ACC112 (cell line): ENCODE data around the gene SMG6.

Experiments
- H2AFZ ChIP-seq: fragments of 200-600 bp; sonication (generic); one replicate; pipeline ENCODE4 v1.6.0; 2017; ENCODE audit warnings: antibody characterized with exemption, low read length; ENCODE audit not compliant: unreplicated experiment
- H3K27ac ChIP-seq: fragments of 200-600 bp; sonication (generic); 2 replicates; pipeline ENCODE4 v1.5.1; 2014; ENCODE audit warnings: low read depth, mild to moderate bottlenecking, antibody characterized with exemption, low read length, moderate library complexity
- H3K27me3 ChIP-seq: fragments of 200-600 bp; sonication (generic); 2 replicates; pipeline ENCODE4 v1.6.1; 2014; ENCODE audit warnings: mild to moderate bottlenecking, antibody characterized with exemption, low read length, moderate library complexity, mixed read lengths; ENCODE audit not compliant: insufficient read depth
- H3K36me3 ChIP-seq: fragments of 200-600 bp; sonication (generic); 2 replicates; pipeline ENCODE4 v1.6.1; 2016; ENCODE audit warnings: mild to moderate bottlenecking, antibody characterized with exemption, low read length, moderate library complexity, mixed read lengths; ENCODE audit not compliant: insufficient read depth
- H3K4me1 ChIP-seq: fragments of 200-600 bp; sonication (generic); one replicate; pipeline ENCODE4 v1.6.1; 2016; ENCODE audit warnings: low read length, mixed read lengths; ENCODE audit not compliant: insufficient read depth, unreplicated experiment, control insufficient read depth
- H3K4me3 ChIP-seq: fragments of 200-600 bp; sonication (generic); 2 replicates; pipeline ENCODE4 v1.5.1; 2014; ENCODE audit warnings: mild to moderate bottlenecking, low read depth, low read length
- H3K79me2 ChIP-seq: fragments of 200-600 bp; sonication (generic); one replicate; pipeline ENCODE4 v1.6.0; 2016; ENCODE audit warnings: low read length; ENCODE audit not compliant: control insufficient read depth, unreplicated experiment, insufficient read depth

SMG6 gene

DNA sequence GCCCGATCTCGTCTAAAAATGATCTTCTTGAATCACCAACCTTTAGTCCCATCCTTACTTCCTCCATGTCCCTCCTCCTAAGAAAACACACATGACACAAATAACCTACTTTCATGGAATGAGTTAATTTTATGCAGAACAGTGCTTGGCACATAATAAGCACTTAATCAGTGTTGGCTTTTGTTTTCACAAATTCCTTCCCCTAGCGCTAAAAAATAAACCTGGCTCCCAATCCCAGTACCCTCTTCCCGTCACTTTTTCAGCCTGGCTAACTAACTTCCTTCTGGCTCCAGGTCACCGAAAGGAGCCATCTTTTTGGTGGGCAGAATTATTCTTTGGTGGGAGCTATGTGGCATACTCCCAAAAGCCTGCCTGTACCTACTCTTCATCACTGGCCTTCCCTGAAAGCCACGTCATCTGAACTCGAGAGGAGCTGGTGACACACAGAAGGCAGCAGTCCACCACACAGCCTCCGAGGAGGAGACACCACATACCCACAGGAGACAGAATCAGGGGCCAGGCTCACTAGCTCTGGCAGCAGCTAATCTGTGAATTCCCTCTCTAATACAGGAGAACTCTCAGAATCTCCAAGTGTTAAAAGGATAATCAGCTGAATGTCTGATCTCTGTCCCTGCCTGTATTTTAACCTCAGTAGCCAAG, 114.5 kb downstream of the SMG6 start:
- Histone ChIP-seq H3K4me1 (peaks cover 32% of the 10 kb centered on the region), H3K79me2 (no peaks in the 10 kb centered on the region), H2AFZ (no peak overlapping the region), H3K4me3 (no peak overlapping the region), H3K27ac (no peak overlapping the region), H3K27me3 (no peaks in the 10 kb centered on the region), H3K36me3 (peaks cover 20% of the 10 kb centered on the region; the same call in 1 of the 2 replicates)

DNA sequence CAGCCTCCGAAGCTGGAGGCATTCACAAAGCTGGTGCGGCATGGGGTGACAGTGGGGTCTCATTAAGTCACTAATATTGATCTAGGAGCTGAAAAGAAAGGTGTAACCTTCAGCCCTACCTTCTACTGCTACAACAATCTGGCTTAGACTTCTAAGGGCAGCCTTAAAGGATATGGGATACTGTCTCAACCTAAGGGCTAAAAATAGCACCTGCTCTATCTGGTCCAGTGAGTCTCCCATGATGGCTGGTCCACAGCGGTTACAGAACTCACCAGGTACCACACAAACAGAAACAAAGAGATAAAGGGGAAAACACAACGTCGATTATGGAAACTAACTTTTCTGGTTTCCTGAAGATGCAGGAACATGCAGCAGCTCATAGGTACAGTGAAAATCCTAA, 115.8 kb downstream of the SMG6 start:
- Histone ChIP-seq H3K4me3 (no peak overlapping the region), H3K27ac (no peak overlapping the region), H3K79me2 (no peaks in the 10 kb centered on the region), H3K27me3 (no peaks in the 10 kb centered on the region), H3K4me1 (peaks cover 21% of the 10 kb centered on the region), H3K36me3 (peaks cover 18% of the 10 kb centered on the region; the same call in 1 of the 2 replicates), H2AFZ (no peak overlapping the region)

DNA sequence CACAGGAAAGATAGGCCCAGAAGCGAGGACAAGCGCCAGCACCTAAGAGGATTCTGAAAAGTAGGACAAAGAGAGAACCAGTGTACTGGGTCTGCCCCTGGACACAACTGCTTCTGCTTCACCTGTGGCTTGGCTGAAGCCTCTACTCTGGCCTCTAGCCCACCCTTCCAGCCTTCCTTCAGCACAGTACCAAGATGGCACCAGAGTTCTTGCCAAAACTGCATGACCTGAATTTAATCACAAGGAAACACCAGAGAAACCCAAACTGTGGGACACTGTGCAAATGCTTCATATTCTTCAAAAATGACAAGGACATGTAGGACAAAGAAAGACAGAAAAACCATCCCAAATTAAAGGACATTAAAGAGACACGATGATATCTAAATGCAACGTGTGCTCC, 116.6 kb downstream of the SMG6 start:
- Histone ChIP-seq H3K4me1 (peaks cover 19% of the 10 kb centered on the region), H3K36me3 (peaks cover 18% of the 10 kb centered on the region; the same call in 1 of the 2 replicates), H3K27ac (no peak overlapping the region)

DNA sequence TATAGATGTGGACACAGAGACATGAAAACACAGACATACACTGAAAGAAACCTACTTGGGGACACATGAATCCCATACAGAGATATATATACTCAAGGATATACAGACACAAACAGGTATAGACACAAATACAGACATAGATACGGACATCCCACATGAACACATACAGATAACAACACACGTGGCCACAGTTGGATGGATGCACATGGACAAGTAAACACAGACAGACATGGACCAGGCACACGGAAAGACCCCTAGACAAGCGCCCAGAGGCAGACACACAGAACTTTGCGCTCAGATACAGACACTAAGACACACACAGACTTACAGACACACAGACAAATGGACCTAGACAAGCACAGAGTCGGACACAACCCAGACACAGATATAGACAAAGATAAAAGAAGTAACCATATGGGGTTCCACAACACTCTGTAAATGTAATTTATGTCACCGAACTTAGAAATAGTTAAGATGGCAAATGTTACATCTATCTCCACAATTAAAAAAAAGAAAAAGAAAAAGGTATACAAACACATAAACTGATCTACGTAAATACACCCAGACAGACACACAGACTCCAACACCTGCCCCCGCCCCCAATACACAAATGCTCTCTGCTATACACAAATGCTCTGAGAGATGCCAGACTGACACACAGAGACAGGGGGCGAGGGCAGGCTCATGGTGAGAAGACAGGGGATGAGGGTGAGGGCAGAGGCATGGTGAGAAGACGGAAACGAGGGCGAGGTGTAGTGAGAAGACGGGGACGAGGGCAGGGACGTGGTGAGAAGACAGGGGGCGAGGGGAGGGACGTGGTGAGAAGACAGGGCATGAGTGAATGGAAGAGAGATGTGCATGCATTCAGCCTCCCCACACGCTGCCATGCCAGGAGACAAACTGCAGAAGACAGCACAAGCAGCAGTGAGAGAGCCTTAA, 118.3 kb downstream of the SMG6 start:
- Histone ChIP-seq H3K27me3 (no peaks in the 10 kb centered on the region), H3K27ac (no peak overlapping the region), H3K4me3 (no peak overlapping the region), H3K79me2 (no peaks in the 10 kb centered on the region), H2AFZ (no peak overlapping the region), H3K36me3 (peaks cover 13% of the 10 kb centered on the region; the same call in 1 of the 2 replicates), H3K4me1 (peaks cover 31% of the 10 kb centered on the region)

More for the DNA sequence above, 116.6 kb downstream of the SMG6 start:
- Histone ChIP-seq H2AFZ (no peak overlapping the region), H3K27me3 (no peaks in the 10 kb centered on the region), H3K79me2 (no peaks in the 10 kb centered on the region), H3K4me3 (no peak overlapping the region)

DNA sequence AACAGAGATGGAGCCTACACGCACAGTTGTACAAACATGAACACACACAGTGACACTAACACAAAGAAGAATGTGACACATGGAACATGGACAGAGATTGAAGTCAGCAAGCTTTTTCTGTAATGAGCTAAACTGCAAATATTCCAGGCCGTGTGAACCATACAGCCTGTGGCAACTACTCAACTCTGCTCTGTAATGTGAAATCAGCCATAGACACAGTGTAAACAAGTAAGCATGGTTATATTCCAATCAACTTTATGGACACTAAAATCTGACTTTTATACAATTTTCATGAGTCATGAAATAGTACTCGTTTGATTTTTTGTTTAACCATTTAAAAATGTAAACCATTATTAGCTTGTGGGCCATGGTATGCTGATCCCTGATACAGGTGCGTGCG, 120.2 kb downstream of the SMG6 start:
- no peak overlapping the region for H2AFZ ChIP-seq
- H3K79me2 ChIP-seq, result no peaks in the 10 kb centered on the region
- no peak overlapping the region for H3K27ac ChIP-seq
- H3K36me3 ChIP-seq, result peaks cover 7% of the 10 kb centered on the region; the same call in 1 of the 2 replicates
- no peak overlapping the region for H3K4me3 ChIP-seq
- H3K27me3 ChIP-seq, result no peaks in the 10 kb centered on the region
- peaks cover 41% of the 10 kb centered on the region for H3K4me1 ChIP-seq

DNA sequence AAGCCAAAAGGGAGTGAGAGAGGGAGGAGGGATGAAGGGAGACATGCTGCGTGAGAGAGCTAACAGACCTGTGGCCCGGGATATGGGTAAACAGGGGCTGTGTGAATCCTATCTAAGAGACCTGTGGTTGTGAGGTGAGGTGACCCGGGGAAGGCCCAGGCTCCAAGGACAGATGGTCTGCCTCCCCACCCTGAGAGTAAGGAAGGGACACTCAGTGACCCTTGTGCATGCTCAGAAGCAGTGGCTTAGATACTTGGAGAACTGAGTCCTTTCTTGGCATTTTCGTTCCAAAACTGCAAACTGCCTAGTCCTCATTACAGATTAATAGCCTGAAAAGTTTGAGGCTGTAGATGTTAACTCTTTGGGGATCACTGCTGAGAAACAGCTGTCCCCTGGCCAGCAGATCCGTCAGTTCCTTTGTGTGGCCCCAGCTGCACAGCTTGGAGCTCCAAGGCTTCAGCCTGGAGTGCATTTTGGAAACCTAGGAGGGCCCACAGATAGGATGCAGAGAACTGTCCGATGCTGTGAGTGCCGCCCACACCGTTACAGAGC, 121.6 kb downstream of the SMG6 start:
- Histone ChIP-seq H3K27me3 (no peaks in the 10 kb centered on the region), H3K4me3 (no peak overlapping the region), H3K79me2 (no peaks in the 10 kb centered on the region), H3K36me3 (peaks cover 2% of the 10 kb centered on the region; the same call in 1 of the 2 replicates), H3K4me1 (peaks cover 55% of the 10 kb centered on the region), H3K27ac (peak overlapping the region; percentile 59), H2AFZ (no peak overlapping the region)

DNA sequence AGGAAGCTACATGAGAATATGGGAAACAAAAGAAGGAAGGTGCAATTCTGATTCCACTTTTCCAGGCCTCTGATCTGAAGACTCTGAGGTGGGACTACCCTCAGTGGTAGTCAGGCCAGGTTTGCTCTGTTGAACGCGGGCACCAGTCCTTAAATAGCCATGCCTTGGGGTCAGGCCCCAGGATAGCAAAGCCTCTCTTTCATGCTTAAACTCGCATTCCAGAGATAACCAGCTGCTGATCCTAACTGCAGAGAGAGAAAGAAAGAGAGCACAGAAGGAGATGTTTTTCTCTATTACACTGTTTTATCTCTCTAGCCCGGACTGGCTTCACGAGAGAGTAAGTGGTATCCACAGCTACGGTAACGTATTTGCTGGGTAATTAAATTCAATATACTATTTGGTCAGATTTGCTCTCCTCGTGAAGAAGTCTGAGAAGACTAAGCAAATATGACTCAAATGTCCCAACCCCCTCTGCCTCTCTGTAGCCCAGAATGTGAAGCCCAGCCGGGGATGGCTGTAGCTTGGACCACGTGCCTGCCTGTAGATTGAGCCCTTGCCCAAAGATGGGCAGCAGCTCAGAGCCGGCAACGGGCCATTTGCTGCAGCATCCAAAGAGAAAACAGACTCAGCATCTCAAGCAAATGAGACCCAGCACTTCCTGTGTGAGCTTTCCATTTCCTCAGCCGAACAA, 122.2 kb downstream of the SMG6 start:
- no peaks in the 10 kb centered on the region for H3K79me2 ChIP-seq
- no peaks in the 10 kb centered on the region for H3K27me3 ChIP-seq
- no peak overlapping the region; the same call in 1 of the 2 replicates for H3K4me3 ChIP-seq
- H3K36me3 ChIP-seq, result no peaks in the 10 kb centered on the region; the same call in 1 of the 2 replicates
- H2AFZ ChIP-seq, result no peak overlapping the region
- H3K4me1 ChIP-seq, result peaks cover 58% of the 10 kb centered on the region
- peak overlapping the region; percentile 59 for H3K27ac ChIP-seq

DNA sequence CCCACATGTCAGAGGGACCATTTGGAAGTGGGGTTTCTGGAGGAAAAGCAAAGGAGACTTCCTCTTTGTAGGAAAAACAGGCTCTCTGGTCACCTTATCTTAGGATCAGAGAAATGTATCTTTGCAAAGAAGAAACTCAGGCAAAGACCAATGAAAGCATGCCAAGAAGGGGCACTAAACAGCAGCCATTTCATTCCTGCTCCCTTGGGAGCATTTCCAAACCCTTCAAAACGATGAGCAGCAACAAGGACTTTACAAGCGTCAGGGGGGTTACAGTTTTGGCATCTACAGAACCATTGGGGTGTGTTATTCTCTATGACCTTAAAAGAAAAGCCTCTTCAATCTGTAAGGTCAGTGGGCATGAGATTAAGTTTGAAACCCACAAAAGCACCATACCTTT, 122.8 kb downstream of the SMG6 start:
- H3K27me3 ChIP-seq, result no peaks in the 10 kb centered on the region
- H3K4me3 ChIP-seq, result no peak overlapping the region
- H2AFZ ChIP-seq, result no peak overlapping the region
- H3K4me1 ChIP-seq, result peaks cover 63% of the 10 kb centered on the region
- no peaks in the 10 kb centered on the region for H3K79me2 ChIP-seq
- H3K27ac ChIP-seq, result peak overlapping the region; percentile 59
- no peaks in the 10 kb centered on the region; the same call in 1 of the 2 replicates for H3K36me3 ChIP-seq

DNA sequence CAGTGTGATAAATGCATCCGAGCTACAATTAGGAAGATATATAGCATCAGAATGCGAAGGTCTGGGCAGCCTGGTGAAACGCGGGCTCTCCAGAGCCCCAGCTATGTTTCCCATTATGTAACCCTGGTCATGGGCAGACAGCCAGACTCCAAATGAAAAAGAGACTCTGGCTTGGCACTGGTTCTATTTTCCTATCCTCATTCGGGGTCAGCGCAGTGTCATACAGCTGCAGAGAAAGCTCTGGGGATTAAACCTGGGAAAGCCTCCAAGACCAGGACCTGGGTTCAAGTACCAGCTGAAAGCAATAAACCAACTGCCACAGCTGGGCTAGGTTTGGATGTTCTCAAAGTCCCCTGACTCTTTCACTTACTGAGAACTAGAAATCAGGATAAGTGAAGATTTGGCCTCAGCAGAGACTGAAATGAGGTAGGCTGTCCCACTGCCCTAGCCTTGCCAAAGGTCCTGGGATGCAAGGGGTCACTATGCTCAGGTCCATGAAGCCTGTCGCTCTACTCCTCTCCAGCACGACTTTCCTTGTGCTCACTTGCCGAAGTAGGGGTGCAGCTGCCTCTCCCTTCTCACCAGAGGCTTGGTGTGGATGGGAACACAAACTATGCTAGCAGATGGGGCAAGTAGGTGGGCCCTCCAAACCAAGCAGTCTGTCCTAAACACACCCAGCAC, 123.8 kb downstream of the SMG6 start:
- Histone ChIP-seq H2AFZ (no peak overlapping the region), H3K27ac (peak overlapping the region; percentile 62), H3K36me3 (no peaks in the 10 kb centered on the region; the same call in 1 of the 2 replicates), H3K4me3 (peak overlapping the region; percentile 26; the same call in 1 of the 2 replicates), H3K4me1 (peaks cover 74% of the 10 kb centered on the region), H3K79me2 (no peaks in the 10 kb centered on the region), H3K27me3 (no peaks in the 10 kb centered on the region)
